ENCODE data around the gene ZBTB7C.

Gene ZBTB7C

GRCh38 chr18:48133671-48134251 is 275.4 kb downstream of the ZBTB7C start:
- no peak for DNase-seq

DNA sequence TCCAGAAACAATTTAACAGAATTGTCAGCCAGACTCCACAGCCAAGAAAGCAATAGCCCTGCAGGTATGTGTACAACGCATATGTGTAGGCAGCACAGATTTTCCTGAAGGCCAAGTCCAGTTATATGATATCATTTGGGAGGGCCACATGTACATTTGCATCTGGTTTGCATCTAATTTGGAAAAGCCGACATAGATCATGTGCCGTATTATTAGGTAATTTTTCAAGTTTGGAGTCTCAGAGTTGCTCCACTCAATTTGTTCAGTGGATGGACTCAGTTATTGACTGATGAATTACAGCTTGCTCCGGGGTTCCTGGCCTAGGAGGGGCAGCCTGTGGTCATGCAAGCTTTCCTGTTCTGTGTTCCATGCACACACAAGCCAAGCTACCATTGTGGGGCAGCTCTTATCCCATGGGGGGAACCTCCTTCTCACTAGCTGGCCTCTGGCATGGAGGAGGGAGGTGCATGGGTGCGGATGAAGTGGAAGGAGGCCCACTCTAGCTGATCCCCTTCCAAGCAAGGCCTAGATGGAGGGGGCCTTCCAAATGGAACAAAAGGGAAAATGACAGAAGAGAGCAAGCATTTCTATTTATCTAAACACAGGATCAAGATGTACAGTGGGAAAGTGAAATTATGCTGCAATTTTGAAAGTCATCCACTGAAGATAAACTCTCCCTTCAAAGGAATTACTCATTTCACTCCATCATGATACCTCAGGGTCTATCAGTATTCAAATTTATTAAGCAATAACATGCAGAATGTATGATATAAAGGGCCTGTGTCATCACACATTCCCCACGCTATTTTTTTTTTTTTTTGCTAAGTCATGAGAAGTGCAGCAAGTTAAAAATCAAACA is 276.2 kb downstream of the ZBTB7C start:
- no peak for DNase-seq

GRCh38 chr18:48131042-48131441 is 278.1 kb downstream of the ZBTB7C start:
- DNase-seq = no peak

- no peak for DNase-seq
These were observed 279.5 kb downstream of the ZBTB7C start for GRCh38 chr18:48129621-48130082.

- DNase-seq = no peak
These were observed 281.6 kb downstream of the ZBTB7C start for GRCh38 chr18:48127606-48128005.

GRCh38 chr18:48126240-48126639 is 282.9 kb downstream of the ZBTB7C start:
- DNase-seq = no peak

DNA sequence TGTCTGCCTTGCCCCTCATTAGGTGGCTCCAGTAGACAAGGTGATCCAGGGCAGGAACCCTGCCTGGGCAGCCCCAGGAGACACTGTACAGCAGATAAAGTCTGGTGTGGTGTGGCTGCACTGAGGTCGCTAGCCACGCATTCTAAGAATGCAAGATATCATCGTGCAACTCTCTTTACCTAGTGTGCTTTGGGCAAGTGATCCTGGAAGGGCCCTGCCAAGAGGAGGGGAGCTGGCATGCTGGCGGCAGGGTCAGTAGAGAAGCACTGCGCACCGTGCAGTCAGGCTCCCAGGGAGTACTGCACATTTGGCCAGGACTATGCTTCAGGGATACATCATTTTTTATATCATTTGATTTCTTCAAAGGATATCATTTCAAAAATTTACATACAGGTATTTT is 283.5 kb downstream of the ZBTB7C start:
- no peak for DNase-seq

- no peak for DNase-seq
These were observed 284.1 kb downstream of the ZBTB7C start for GRCh38 chr18:48124857-48125626.

DNA sequence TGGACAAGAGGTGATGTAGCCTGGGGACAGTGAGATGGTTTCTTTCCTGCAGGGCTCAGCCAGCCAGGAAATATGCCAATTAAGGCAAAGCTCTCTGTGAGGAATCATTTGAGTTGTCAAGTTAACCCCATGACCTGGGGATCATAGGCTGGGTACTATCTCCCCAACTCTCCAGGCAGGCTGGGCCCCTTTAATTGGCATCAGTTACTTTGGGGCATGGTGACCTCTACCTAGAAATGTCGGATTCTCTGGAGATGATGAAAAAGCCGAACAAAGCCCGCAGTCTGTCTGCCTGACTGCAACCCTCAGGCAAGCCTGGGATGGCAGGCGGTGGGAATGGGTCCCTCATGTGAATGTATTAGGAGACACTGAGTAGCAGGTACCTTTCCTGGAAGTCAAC is 285.2 kb downstream of the ZBTB7C start:
- no peak for DNase-seq

DNA sequence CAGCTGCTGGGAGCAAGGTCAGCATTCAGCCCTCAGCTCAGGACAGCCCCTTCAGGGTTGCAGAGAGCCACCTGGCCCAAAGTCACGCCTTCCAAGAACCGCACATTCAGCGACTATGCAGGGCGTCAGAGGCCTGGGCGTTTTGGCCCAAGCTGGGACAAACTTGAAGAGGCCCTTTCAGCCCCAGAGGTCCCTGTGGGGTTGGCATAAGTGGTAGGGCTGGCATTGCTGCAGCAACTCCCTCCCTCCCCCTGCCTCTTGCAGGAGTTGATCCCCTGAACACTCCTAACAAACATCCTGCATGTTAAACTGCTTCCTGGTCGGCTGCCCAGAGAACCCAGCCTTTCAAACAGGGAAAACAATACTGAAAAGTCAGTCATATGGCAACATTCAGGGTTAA is 285.9 kb downstream of the ZBTB7C start:
- DNase-seq = no peak

GRCh38 chr18:48122816-48123215 is 286.4 kb downstream of the ZBTB7C start:
- no peak for DNase-seq

- DNase-seq = no peak
These were observed 286.8 kb downstream of the ZBTB7C start for GRCh38 chr18:48122376-48122775.

DNA sequence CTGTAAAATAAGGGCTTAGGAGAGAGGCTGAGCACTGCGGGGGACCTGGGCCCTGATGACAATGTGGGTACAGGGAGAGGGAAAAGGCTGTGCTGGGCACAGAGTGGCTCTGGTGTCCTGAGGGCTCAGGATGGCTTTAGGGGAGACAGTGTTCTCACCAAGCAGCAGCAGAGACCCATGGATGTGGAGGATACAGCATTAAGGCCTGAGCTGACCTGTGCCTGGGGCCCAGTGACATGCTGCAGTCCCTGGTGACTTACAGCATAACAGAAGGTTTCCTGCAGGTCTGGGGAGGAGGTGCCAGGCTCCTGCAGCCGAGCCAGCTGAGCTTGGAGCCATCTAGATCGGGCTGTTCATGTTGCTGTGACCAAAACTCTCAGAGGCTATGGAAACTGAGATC is 287.4 kb downstream of the ZBTB7C start:
- no peak for DNase-seq

DNA sequence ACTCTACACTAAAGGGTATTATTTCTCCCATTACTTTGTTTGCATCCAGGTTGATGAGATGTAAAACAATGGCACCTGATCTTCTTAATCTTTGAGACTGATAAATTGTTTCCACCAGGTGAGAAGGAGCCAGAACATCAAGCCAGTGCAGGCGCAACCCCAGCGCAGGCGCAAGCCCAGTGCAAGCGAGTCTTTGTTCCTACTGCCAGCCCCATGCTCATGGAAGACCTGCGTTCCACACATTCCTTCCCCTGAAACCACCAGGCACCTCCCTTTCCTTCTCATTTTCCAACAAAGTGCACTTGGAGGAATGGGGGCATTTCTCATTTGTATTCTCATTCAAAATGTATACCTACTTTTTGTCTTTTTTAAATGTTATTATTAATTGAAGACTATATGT is 290.0 kb downstream of the ZBTB7C start:
- DNase-seq = no peak

GRCh38 chr18:48116873-48117630 is 292.1 kb downstream of the ZBTB7C start:
- DNase-seq = no peak

GRCh38 chr18:48116017-48116416 is 293.2 kb downstream of the ZBTB7C start:
- no peak for DNase-seq

DNA sequence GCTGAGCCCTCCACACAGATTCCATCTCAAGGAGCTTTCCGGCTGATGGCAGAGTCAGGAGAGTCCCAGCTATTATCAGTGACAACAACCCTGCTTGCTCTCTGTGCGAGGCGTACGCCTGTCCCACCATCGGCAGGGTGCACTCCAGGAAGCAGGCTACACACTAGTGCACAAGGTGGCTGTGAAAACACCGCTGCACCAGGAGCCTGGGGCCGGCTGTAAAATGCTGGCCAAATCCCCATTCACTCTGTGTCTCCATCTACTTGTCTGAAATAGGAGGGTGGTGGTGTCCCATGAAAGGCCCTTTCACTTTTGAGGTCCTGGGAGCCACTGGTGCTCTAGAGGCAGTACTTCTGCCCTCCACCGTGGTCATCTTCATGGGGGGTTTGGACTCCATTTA is 295.5 kb downstream of the ZBTB7C start:
- DNase-seq = no peak

- no peak for DNase-seq
These were observed 297.6 kb downstream of the ZBTB7C start for GRCh38 chr18:48111587-48111986.

- no peak for DNase-seq
These were observed 298.4 kb downstream of the ZBTB7C start for GRCh38 chr18:48110797-48111196.

- no peak for DNase-seq
These were observed 299.2 kb downstream of the ZBTB7C start for GRCh38 chr18:48109961-48110493.

- no peak for DNase-seq
These were observed 301.0 kb downstream of the ZBTB7C start for GRCh38 chr18:48108136-48108535.

DNA sequence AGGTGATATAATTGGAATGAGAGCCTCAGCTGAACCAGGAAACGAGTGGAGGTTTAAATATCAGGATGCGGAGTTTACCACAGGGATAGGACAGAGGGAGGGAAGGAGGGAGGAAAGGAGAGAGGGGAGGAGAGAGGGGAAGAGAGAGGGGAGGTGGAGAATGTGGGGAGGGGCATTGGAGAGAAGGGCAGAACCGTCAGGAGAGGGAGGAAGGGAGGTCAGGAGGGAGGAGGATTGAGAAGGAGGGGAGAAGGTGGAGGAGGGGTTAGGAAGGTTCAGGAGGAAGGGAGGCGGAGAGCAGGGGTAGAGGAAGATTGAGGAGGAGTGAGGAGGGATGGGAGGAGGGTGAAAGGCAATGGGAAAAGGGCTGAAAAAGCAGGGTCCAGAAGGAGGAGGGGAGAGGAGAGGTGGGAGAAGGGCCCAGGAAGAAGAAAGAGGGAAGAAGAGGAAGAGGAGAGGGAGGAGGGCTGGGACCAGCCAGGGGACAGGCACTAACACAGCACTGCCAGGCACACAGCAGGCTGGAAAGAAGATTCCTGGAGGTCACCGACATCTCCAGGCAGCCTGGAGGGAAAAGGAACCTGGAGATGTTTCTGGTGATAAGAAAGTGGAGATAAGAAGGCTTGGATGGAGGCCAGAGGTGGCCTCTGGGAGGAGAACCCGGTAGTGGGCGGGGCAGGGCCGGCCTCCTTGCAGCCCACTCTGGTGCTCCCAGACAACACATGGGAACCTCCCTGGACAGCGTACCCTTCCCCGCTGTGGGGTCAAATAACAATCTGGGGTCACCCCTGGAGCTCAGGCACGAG is 302.0 kb downstream of the ZBTB7C start:
- DNase-seq = no peak
